Nucleus accumbens (tissue), 56 donors: ENCODE data around the gene DLX1.
"Not testable (repeated sequence)": the region's sequence is repeated elsewhere in the genome, so short reads cannot be mapped to it uniquely, and the experiment has no call there.

Source experiments
- DNase-seq, 56 donors: peaks; one replicate each; lab custom pipeline; 2025; lab: John Stamatoyannopoulos, UW

Gene DLX1

DNA sequence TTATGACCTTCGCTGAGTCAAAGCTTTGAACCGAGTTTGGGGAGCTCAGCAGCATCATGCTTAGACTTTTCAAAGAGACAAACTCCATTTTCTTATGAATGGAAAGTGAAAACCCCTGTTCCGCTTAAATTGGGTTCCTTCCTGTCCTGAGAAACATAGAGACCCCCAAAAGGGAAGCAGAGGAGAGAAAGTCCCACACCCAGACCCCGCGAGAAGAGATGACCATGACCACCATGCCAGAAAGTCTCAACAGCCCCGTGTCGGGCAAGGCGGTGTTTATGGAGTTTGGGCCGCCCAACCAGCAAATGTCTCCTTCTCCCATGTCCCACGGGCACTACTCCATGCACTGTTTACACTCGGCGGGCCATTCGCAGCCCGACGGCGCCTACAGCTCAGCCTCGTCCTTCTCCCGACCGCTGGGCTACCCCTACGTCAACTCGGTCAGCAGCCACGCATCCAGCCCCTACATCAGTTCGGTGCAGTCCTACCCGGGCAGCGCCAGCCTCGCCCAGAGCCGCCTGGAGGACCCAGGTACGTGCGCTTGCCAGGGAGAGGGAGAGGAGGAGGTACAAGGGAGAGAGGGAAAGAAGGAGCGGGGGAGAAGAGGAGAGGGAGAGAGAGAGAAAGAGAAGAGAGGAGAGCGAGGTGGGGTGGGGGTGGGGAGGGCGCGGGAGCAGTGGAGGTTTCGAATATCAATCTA lies at the start of gene DLX1:
TSS of gene DLX1 (plus strand) at position 48 of the 700 bp plus-strand sequence. CDS start at position 219, 171 bp downstream.
- DNase-seq = no peak

DNA sequence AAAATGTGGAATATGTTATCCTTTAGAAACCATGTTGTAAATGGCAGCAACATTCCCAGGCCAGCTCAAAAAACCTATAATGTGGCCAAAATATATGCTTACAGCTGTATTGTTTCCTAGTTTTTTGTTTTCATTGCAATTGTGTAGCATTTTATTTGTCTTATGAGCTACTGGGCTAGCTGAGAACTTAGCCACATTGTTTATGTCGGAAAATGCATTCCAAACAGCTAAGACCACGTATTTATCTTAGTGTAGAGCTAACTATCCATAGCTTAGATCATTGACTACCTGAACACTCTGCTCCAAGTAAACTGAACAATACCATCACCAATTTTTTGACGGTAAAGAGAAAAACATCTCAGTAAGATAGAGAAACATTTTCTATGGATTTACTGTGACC lies 47.2 kb upstream of the DLX1 start:
- no peak for DNase-seq

DNA sequence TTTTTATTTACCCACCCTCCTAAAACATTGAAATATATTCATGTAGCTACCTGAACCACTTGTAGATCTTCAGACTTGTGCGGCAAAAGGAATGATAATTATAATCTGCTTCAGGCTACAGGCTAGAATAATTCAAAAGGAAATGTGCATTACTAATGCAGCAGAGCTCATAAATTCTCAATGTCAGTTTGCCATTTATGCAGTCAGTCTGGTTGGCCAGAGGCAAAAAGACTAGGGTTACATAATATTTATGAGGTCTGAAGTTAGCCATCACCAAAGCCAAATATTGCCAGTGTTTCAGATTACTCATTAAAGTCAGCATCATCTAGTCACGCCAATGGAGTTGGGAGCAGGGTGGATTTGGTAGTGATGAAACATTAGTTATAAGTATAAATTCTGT lies 46.7 kb upstream of the DLX1 start:
- DNase-seq = no peak

DNA sequence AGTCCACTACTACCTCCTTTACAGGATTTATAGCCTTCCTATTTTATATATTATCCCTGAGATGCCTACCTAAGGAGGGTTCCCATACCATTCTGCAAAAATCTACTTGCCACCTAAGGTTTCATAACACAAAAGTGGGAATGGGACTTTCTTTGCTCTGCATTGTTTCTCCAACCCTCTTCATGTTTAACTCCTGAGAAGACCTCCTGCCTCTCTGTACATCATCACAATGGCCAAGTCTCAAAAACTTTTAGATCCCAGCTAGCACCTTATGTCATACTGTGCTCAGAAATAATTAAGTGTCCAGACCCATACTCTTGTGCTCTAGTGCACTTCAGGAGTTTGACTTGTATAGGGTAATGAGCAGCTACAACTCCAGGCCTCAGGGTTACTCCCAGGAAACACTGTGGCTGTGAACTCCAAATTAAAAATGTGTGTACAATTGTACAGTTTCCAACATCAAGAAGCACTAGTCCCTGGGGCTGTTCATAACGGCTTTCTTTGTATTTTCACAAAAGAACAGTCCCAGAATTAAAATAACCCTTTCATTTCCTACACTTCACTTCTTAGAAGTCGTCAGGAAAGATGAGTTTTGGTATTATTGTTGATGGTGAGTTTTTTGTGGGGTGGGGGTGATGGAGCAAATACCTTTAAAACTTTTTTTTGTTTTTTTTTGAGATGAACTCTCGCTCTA lies 46.1 kb upstream of the DLX1 start:
- no peak for DNase-seq

GRCh38 chr2:172040311-172040710 lies 45.0 kb upstream of the DLX1 start:
- DNase-seq = no peak

- DNase-seq = no peak
These were observed 39.1 kb upstream of the DLX1 start for GRCh38 chr2:172046080-172046678.

DNA sequence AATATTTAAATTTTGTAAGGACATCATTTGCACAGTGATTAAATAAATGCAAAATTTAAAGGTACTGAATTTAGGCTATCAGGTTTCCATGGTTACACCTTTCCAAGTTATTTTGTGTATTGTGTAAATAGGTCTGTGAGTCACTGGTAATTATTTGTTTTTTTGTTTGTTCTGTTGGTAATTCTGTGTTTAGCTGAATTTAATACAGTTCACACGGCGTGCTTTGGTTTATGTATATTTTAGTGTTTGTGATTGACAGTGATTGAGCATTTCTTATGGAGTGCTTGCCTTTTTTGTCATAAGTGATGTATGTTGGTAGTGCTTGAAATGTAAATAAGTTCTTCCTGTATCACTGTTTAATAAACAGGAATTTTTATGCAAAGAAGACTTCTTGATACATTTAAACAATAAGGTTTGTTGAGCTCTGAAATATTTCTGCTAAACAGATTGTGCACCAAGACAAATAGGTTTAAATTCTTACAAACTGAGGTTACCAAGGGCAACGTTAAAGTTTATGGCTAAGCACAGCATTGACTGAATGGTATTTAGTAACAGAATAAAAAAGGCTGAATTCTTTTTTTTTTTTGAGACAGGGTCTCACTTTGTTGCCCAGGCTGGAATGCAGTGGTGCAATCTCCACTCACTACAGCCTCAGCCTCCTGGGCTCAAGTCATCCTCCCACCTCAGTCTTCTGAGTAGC lies 38.3 kb upstream of the DLX1 start:
- no peak for DNase-seq

DNA sequence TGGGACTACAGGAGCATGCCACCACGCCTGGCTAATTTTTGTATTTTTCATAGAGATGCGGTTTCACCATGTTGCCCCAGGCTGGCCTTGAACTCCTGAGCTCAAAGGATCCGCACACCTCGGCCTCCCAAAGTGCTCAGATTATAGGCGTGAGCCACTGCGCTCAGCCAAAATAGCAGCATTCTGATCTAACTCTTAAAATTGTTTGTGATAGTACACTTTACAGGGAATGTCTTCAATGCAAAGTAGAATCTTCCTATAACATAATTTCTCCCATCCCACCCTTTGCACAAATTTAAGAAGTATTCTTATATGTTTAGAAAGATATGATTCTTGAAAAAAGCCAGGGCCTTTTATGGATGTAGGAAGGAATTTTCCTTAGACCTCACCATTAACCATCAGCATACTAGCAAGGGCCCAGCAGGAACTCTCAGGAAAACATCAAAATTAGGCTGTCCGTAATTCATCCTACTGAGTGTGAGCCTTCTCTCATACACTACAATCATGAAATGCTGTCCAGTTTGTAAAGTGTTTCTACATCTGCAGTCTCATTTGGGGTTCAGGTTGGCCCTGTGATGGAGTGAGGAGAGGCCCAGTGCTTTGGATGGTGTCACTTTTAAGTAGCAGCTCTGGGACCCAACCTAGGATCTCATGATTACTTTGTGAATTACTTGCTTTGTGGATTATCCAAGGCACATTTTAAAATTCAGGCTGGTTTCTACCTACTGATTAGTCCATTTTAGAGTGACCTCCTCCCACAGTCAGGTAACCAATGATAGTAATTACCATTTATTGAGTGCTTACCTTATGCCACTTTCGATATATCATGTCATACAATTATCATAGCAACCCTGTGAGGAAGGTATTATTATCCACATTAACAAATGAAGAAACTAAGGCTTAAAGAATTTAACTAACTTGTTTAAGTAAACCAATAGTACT lies 37.5 kb upstream of the DLX1 start:
- no peak for DNase-seq

DNA sequence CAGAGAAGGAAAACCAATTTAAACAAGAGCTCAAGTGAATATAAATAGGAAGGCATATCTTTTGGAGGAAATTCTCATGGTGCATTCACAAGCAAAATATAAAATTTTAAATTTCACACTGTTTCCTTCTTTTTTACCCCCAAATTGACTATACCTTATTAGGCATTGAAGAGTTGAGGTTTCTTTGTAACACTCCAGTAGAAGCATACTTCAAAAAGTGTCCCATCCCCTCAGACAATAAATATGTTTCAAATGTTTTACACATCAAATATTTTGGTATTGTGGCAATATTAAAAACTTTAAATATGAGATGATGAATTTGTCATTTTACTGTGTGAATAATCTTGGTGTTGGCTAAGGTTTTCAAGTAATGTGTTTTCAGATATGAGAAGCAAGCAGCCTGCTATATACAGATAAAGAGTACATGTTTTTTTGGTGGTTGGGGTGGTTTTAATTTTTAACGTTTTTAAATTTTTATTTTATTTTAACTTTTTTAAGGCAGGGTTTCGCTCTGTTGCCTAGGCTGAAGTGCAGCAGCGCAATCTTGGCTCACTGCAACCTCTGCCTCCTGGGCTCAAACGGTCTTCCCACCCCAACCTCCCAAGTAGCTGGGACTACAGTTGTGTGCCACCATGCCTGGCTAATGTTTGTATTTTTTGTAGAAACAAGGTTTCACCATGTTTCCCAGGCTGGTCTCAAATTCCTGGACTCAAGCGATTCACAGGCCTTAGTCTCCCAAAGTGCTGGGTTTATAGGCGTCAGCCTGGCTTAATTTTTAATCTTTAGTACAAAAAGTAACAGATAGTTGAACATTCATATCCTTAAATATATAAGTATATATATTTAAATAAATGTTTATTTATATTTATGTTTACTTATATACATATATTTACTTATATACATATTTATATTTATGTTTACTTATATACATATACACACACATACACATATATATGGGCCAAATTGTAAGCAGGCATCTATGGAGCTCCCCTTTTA lies 36.5 kb upstream of the DLX1 start:
- no peak for DNase-seq

- no peak for DNase-seq
These were observed 35.7 kb upstream of the DLX1 start for GRCh38 chr2:172049567-172050120.

DNA sequence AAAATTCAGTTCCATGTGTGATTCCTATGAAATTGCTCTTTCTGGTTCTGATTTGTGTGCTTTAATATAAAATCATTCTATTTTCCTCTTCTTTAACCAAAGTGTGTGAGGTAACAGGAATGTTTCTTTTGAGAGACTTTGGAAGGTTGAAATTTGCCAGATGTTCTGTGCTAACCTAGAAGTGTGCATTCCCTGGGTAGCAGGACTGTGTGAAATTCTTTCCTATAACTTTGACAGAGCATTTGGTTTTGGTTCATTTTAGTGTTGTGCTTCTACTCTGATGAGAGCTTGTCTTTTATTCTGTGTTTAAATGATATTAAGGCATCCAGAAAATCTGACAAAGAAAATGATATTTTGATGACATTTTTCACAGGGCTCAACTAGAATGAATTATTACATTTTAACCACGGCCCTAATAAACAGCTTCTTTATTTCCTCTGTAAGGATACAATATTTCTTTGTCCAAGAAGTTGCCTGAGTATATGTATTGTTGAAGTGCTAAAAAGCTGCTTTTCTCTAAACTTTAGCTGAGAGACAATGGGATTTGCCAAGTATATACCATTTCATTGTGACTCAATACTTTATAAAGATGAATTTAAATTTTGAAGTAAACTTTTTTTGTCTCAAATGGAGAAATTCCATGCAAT lies 34.7 kb upstream of the DLX1 start:
- DNase-seq = no peak

DNA sequence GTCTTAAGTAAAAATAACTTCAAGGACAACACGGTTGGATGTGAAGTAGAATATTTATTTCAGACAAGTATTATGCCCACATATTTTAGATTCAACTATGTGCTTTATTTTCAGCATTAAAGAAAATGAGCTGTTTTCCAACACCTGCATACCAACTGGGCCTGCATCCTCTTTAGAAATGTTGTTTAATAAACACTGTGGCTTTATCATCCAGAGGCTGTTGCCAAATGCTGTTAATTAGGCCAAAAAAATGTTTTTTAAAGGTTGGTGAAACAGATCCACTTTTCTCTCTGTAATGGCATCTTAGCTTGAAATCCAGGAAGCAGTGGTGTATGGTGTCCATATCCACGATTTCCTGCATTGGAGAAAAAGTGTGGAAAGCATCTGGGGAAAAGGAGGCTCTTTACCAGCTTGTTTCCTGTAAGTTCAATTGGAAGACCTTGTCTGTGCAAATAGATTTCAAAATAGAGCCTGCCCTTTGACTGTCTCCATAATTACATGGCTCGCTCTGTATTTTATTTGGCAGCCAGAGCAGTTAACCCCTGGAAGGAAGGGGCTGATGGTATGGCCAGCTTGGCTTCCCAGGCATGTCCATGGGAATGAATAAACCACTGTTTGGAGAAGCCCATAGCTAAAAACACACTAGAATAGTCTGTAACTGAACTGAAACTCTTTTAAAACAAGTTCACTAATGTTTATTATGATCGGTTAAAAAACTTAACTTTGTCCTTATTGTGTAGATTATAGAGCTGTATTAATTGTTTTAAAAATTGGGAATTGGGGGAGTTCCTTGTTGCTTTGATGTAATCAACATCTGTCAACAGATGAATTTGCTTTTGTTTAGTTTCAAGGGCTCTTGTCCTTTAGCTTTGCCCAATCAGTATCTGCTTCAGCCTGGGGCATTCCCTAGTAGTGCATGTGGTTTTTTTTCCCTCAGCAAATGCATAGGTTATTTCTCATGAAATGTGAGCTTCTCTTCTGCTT lies 33.0 kb upstream of the DLX1 start:
- DNase-seq = no peak

- DNase-seq = no peak
These were observed 31.8 kb upstream of the DLX1 start for GRCh38 chr2:172053486-172053885.

DNA sequence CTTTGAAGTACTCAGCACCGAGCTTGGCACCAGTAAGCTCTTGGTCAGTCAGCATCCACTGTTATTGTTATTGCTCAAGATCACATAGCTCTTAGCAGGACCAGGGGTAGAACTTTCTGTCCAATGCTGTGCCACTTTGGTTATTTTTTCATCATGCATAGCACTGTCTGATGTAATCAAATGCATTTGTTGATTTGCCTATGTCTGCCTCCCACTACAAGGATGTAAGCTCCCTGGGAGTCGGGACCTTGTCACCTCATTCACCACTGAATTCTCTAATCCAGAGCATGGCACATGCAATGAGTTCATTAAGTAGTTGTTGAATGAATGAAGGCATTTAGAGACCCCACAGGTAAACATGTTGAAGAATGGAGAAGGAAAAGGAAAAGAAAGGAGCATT lies 29.0 kb upstream of the DLX1 start:
- DNase-seq = no peak

DNA sequence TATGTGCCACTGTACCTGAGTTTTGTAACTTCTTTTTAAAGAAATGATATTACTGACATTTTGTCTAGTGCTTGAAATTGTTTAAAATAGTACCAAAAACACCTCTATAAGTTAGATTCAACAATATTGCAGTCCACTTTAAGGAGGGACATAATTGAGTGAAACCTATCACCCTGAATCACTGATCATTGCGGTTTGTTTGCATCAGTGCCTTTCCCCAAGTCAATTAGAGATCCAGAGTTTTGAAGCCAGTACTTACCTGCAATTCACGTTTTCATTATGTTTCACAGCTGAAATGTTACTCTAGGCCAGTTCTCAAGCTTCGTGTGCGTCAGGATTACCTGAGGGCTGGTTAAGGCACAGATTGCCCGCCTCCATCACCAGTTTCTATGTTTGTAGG lies 26.6 kb upstream of the DLX1 start:
- DNase-seq = no peak

DNA sequence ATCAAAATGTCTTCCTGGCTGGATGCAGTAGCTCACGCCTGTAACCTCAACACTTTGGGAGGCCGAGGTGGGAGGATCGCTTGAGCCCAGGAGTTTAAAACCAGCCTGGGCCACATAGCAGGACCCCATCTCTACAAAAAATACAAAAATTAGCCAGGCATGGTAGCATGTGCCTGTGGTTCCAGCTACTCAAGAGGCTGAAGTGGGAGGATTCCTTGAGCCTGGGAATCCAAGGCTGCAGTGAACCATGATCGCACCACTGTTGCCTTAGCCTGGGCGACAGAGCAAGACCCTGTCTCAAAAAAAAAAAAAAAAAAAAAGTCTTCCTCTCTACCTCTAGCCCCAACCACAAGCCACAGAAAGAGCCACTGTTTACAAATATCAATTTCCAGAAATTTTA lies 25.2 kb upstream of the DLX1 start:
- not testable (repeated sequence) for DNase-seq
